GM12865 (cell line): ENCODE measurements around the gene SPAG4.

Experiments used
- DNase-seq: peaks from one replicate; pipeline ENCODE4 v3.0.0; 2010; ENCODE audit warnings: low read depth
- H3K4me3 ChIP-seq: 2 replicates; pipeline ENCODE4 v1.5.1; 2011; ENCODE audit warnings: mild to moderate bottlenecking, low read depth, low read length, control low read depth
- TF ChIP-seq, protein P1 (sequence below): IDR thresholded peaks from 2 replicates; pipeline ENCODE4 v1.5.1; 2011; ENCODE audit warnings: low read length, control low read depth, low read depth, inconsistent platforms; ENCODE audit not compliant: insufficient read depth; ENCODE audit errors: missing control alignments

The SPAG4 gene

DNA sequence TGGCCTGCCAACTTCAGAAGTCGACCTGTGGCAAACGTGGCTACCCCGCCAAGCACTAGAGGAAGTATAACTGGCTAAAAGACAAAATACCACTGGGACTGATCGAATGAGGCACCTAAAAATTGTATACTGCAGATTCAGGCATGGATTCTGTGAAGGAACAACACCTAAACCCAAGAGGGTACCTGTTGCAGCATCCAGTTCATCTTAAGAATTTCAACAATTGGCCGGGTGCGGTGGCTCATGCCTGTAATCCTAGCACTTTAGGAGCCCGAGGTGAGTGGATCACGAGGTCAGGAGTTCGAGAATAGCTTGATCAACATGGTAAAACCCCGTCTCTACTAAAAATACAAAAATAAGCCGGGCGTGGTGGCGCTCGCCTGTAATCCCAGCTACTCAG lies 27.2 kb upstream of the SPAG4 start:
- no peak for DNase-seq
- TF ChIP-seq, protein P1, sequence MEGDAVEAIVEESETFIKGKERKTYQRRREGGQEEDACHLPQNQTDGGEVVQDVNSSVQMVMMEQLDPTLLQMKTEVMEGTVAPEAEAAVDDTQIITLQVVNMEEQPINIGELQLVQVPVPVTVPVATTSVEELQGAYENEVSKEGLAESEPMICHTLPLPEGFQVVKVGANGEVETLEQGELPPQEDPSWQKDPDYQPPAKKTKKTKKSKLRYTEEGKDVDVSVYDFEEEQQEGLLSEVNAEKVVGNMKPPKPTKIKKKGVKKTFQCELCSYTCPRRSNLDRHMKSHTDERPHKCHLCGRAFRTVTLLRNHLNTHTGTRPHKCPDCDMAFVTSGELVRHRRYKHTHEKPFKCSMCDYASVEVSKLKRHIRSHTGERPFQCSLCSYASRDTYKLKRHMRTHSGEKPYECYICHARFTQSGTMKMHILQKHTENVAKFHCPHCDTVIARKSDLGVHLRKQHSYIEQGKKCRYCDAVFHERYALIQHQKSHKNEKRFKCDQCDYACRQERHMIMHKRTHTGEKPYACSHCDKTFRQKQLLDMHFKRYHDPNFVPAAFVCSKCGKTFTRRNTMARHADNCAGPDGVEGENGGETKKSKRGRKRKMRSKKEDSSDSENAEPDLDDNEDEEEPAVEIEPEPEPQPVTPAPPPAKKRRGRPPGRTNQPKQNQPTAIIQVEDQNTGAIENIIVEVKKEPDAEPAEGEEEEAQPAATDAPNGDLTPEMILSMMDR = no peak
- no peak overlapping the region for H3K4me3 ChIP-seq

DNA sequence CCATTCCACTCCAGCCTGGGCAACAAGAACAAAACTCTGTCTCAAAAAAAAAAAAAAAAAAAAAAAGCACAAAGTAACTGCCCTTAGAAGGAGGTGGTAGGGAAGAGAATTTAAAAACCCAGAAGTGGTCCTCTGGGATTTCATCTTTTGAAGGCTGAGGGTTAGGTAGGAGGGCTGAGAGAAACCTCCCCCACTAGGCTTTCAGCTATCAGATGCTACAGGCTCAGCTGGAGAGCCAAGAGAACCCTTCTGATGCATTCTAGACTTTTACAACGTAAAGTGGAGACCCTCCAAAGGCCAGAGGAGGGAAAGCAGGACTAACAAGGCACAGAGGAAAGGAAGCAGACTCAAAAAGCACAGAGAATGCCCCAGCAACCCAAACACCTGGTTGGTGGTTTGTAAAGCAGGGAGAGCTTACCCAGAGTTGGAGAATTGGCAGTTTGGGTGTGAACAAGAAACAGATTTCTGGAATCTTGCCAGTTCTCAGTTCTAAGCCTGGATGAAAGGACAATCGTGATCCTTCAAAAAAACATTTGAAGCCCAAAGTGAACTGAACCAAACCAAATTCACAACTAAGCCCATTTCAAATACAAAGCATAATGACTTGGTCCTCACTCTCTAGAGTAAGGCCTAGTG lies 23.2 kb upstream of the SPAG4 start:
- TF ChIP-seq, protein P1 = no peak

DNA sequence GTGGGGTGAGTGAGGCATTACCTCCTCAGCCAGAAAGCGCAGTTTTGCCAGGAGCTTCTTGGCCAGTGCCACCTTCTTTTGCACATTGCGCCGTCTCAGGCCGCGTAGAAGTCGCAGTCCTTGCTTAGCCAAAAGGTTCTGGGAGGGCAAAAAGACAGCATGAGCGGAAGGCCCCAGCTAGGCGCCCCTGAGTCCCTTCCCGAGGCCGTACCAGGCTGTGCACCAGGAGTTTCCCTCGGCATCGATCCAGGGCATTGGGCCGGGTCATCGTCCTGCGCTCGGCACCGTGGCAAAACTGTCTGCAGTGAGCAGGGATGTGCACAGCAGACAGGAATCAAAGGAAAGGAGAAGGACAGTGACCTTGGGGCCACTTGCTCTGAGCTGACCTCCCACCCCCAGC lies 20.2 kb upstream of the SPAG4 start:
- no peak for DNase-seq
- TF ChIP-seq, protein P1 = no peak

More for the DNA sequence above, 23.2 kb upstream of the SPAG4 start:
- no peak for DNase-seq
- no peak overlapping the region for H3K4me3 ChIP-seq

DNA sequence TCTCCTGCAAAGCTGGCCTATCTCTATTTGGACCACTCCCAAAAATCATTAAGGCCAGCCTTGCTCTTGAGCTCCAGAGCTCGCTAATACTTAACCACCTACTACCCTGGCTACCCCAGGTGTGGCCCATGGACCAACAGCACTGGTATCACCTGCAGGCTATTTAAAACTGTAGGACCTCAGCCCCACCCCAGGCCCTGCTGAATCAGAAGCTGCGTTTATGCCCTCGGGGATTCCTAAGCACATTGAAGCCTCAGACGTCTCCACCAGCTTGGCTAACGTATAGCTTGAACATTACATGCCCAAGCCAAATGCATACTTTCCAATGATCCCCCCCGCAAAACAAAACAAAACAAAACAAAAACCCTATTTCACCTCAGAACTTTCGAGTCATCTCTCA lies 19.7 kb upstream of the SPAG4 start:
- TF ChIP-seq, protein P1 = no peak
- DNase-seq = no peak
- no peak overlapping the region for H3K4me3 ChIP-seq

More for the DNA sequence above, 20.2 kb upstream of the SPAG4 start:
- H3K4me3 ChIP-seq = no peak overlapping the region

DNA sequence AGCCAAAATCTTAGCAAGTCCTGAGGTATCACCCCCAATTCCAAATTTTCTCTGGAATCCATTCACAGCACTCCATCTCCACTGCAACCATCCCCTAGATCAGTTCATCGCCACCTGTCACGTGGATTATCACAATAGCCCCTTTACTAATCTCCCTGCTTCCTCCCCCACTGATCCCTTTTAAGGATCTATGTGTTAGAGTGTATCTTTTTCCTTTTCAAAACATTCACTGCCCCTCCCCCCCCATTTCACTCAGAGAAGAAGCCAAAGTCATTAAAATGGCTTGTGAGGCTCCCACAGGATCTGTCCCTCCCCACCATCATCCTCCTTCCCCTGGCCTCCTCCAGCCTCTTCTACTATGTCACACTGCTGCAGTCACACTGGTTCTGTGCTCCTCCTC lies 18.4 kb upstream of the SPAG4 start:
- TF ChIP-seq, protein P1 = no peak
- no peak for DNase-seq
- H3K4me3 ChIP-seq = no peak overlapping the region

DNA sequence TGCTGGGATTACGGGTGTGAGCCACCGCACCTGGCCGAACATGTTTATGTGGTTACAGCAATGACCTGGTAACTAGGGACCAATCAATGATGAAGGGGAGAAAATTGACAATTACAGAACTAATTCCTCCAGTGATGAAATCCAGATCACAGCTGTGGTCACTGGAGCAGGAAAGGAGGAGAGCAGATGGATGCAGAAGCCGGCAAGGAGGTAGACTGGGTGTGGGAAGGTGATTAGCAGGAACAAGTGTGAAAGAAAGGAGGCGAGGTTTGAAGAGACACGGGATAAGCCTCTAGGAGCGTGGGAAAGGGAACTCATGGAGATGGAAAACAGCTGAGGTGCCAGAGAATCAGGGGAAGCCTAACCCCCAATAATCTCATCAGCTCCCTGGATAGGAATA lies 17.2 kb upstream of the SPAG4 start:
- H3K4me3 ChIP-seq = no peak overlapping the region
- TF ChIP-seq, protein P1 = no peak
- no peak for DNase-seq
